Osteocyte (in vitro differentiated cells): ENCODE results near the gene FUCA1. TPM values are rescaled to one million over a fixed set of nuclear protein-coding genes. Genes with fewer than 3 reads are reported as not detected.

Experiments used
- DNase-seq: peaks from one replicate; pipeline ENCODE4 v3.0.0; 2021; ENCODE audit warnings: mixed read lengths; ENCODE audit not compliant: unreplicated experiment; ENCODE audit errors: extremely low spot score
- H3K27ac Mint-ChIP-seq: one replicate; pipeline ENCODE4 v1.8.0; 2021; ENCODE audit warnings: mild to moderate bottlenecking, mixed read lengths; ENCODE audit not compliant: unreplicated experiment
- H3K27me3 Mint-ChIP-seq: one replicate; pipeline ENCODE4 v1.8.0; 2021; ENCODE audit warnings: mixed read lengths; ENCODE audit not compliant: unreplicated experiment
- H3K36me3 Mint-ChIP-seq: one replicate; pipeline ENCODE4 v1.8.0; 2021; ENCODE audit warnings: mixed read lengths; ENCODE audit not compliant: unreplicated experiment
- H3K4me1 Mint-ChIP-seq: one replicate; pipeline ENCODE4 v1.8.0; 2021; ENCODE audit warnings: mixed read lengths; ENCODE audit not compliant: unreplicated experiment
- H3K4me3 Mint-ChIP-seq: one replicate; pipeline ENCODE4 v1.8.0; 2021; ENCODE audit warnings: mild to moderate bottlenecking, moderate library complexity, mixed read lengths; ENCODE audit not compliant: unreplicated experiment
- H3K9me3 Mint-ChIP-seq: one replicate; pipeline ENCODE4 v1.8.0; 2021; ENCODE audit warnings: mixed read lengths; ENCODE audit not compliant: unreplicated experiment
- CTCF ChIP-seq: fragments of 200-600 bp; sonication (generic); IDR thresholded peaks from 2 replicates; pipeline ENCODE4 v1.5.0; 2021; ENCODE audit warnings: antibody characterized with exemption, mild to moderate bottlenecking, moderate library complexity
- total RNA-seq: library from RNA; stranded (reverse); gene quantifications from 2 replicates; pipeline ENCODE4 v1.2.1, GENCODE V29; 2021

Gene FUCA1
- total RNA-seq, 1 donor from 2014 or later: 16.4 TPM

- Mint-ChIP-seq H3K4me1 (no peaks in the 10 kb centered on the region), H3K4me3 (no peak overlapping the region), H3K27me3 (no peaks in the 10 kb centered on the region), H3K36me3 (peaks cover 32% of the 10 kb centered on the region), H3K9me3 (no peaks in the 10 kb centered on the region), H3K27ac (no peak overlapping the region)
- TF ChIP-seq CTCF: no peak
- no peak for DNase-seq
Measured at GRCh38 chr1:23816906-23817305, 51.2 kb downstream of the FUCA1 start.

GRCh38 chr1:23816361-23816760 is 51.7 kb downstream of the FUCA1 start:
- DNase-seq: no peak
- no peaks in the 10 kb centered on the region for H3K27me3 Mint-ChIP-seq
- no peaks in the 10 kb centered on the region for H3K4me1 Mint-ChIP-seq
- H3K27ac Mint-ChIP-seq: no peak overlapping the region
- H3K9me3 Mint-ChIP-seq: no peaks in the 10 kb centered on the region
- H3K4me3 Mint-ChIP-seq: no peak overlapping the region
- peaks cover 34% of the 10 kb centered on the region for H3K36me3 Mint-ChIP-seq
- TF ChIP-seq CTCF: no peak

GRCh38 chr1:23814016-23814415 is 54.1 kb downstream of the FUCA1 start:
- TF ChIP-seq CTCF: no peak
- no peak for DNase-seq
- no peak overlapping the region for H3K4me3 Mint-ChIP-seq
- no peaks in the 10 kb centered on the region for H3K4me1 Mint-ChIP-seq
- H3K36me3 Mint-ChIP-seq: peaks cover 40% of the 10 kb centered on the region
- H3K27ac Mint-ChIP-seq: no peak overlapping the region
- no peaks in the 10 kb centered on the region for H3K27me3 Mint-ChIP-seq
- H3K9me3 Mint-ChIP-seq: no peaks in the 10 kb centered on the region

GRCh38 chr1:23810818-23811540 is 57.1 kb downstream of the FUCA1 start:
- Mint-ChIP-seq H3K4me3 (no peak overlapping the region), H3K36me3 (peaks cover 41% of the 10 kb centered on the region), H3K27me3 (no peaks in the 10 kb centered on the region), H3K9me3 (no peaks in the 10 kb centered on the region), H3K4me1 (no peaks in the 10 kb centered on the region), H3K27ac (no peak overlapping the region)
- peak; percentile 52 for TF ChIP-seq CTCF
- DNase-seq: no peak

- Mint-ChIP-seq H3K4me1 (no peaks in the 10 kb centered on the region), H3K27me3 (no peaks in the 10 kb centered on the region), H3K9me3 (no peaks in the 10 kb centered on the region), H3K27ac (no peak overlapping the region), H3K4me3 (no peak overlapping the region), H3K36me3 (peaks cover 49% of the 10 kb centered on the region)
- no peak for DNase-seq
- peak; percentile 62 for TF ChIP-seq CTCF
Measured at GRCh38 chr1:23809751-23810171, 58.3 kb downstream of the FUCA1 start.
